Brain pericyte (primary cell): ENCODE results near the gene INTS14.

Experiments used
- DNase-seq: peaks from one replicate; pipeline ENCODE4 v3.0.0-alpha.2; 2012; ENCODE audit warnings: low read depth, low spot score

Gene INTS14

GRCh38 chr15:65530318-65531111 lies 80.4 kb downstream of the INTS14 start, which contains the start of gene HACD3:
TSS of gene HACD3 (plus strand) at chr15:65530463. CDS start at chr15:65530632, 169 bp downstream.
- no peak for DNase-seq

DNA sequence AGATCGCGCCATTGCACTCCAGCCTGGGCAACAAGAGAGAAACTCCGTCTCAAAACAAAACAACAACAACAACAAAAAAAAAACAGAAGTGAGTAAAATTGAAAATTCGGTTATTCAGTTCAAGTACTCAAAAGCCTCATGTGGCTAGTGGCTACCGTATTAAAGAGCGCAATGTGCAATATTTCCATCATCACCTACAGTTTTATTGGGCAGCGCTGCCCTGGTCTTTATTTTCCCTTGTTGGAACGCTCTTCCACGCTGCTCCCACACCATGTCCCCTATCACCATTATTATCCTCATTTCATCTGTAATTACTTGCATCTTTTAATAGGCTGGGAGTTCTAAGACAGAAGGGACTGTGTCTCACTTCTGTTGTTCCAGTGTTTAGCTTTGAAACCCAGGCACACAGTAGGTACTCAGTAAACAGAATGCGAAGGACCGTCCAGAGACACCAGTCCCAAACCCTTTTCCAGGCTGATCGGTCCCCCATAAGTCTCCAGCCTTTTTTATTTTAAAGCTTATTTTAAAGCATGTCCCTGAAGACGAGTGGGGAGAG lies 81.1 kb downstream of the INTS14 start:
- no peak for DNase-seq
